ENCODE measurements around the gene RGSL1.

- no peak for TF ChIP-seq POLR2A (IDR thresholded peaks at IDR 0.05; ENCODE audit: low read depth, low read length)
- TF ChIP-seq POLR2AphosphoS5 (IDR thresholded peaks at IDR 0.05; ENCODE audit: low read depth, low read length), result no peak
Measured at GRCh38 chr1:182568647-182569284, 118.8 kb downstream of the RGSL1 start.
